Ascending aorta (tissue), 2 donors: ENCODE data around the gene QSOX1. TPM values are rescaled to one million over a fixed set of nuclear protein-coding genes. Genes with fewer than 3 reads are reported as not detected.
"Not testable (repeated sequence)": the region's sequence is repeated elsewhere in the genome, so short reads cannot be mapped to it uniquely, and the experiment has no call there.

ENCODE experiments used
- DNase-seq, 2 donors: peaks; one replicate each; pipeline ENCODE4 v3.0.0-alpha.2; 2019; ENCODE audit warnings: low spot score in 2 of 2
- H3K27ac ChIP-seq, 2 donors: fragments of 200-600 bp; sonication (generic); one replicate each; pipeline ENCODE4 v1.5.1; 2016 to 2017; ENCODE audit warnings: mild to moderate bottlenecking in 1 of 2
- H3K27me3 ChIP-seq: fragments of 200-600 bp; sonication (generic); one replicate; pipeline ENCODE4 v1.5.1; 2017
- H3K36me3 ChIP-seq, 2 donors: fragments of 200-600 bp; sonication (generic); one replicate each; pipeline ENCODE4 v1.5.1; 2016
- H3K4me1 ChIP-seq, 2 donors: fragments of 200-600 bp; sonication (generic); one replicate each; pipeline ENCODE4 v1.5.1; 2016 to 2017; ENCODE audit warnings: mild to moderate bottlenecking in 1 of 2
- H3K4me3 ChIP-seq, 2 donors: fragments of 200-600 bp; sonication (generic); one replicate each; pipeline ENCODE4 v1.5.1; 2016 to 2017; ENCODE audit warnings: mild to moderate bottlenecking in 1 of 2
- H3K9me3 ChIP-seq, 2 donors: fragments of 200-600 bp; sonication (generic); one replicate each; pipeline ENCODE4 v1.5.1; 2016
- intact Hi-C: fragments of 100-400 bp; cut with DNase I; formaldehyde crosslinking; loops from one replicate; pipeline ENCODE4 v1.15.1; 2023
- total RNA-seq: library from RNA; depleted of rRNA; stranded (reverse); fragments of >200 nt; gene quantifications from one replicate; pipeline ENCODE4 v1.1.0, GENCODE V29; 2016
- TF ChIP-seq, protein P1 (sequence below), 3 experiments: fragments of 200-600 bp in 2 of 3; fragments of 450-650 bp in 1 of 3; sonication (generic) in 2 of 3; IDR thresholded peaks; one replicate each; pipeline ENCODE4 v1.5.1; 2016 to 2019; ENCODE audit warnings: antibody characterized with exemption in 3 of 3, mild to moderate bottlenecking in 1 of 3, moderate library complexity in 1 of 3

QSOX1 gene
- total RNA-seq, 1 donor from 2014 or later: 200 TPM

DNA sequence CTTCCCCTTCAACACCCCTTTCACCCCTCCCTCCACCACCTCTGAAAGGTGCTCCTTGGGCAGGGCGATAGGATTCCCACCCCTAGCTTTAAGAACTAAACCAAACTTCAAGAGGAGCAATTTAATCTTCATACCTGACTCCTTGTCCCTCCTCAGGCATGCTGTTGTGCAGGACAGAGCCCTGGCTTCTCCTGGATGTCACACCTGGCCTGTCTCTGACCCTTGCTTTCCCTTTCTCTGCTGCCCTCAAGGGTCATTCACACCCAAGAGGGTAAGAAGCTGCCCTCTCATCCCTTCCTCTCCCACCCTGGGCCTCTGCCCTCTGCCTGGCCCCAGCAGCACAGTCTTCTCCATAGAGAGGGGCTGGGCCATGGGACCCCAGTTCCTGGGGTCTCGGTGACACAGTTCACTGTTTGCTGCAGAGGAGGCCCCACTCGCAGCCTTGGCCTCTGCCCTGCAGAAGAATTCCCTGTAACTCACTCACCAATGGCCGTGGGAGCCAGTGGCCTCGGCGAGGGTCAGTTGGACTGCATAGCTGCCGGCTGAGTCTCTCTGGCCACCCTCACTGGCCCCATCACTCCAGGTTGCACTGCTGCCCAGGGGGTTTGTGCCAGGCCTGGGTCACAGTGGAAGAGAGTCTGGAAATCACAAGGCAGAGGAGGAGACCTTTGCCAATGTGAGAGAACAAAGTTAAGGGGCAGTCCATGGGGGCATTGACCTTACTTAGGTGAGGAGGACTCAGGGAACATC, 47.0 kb downstream of the QSOX1 start:
- Histone ChIP-seq H3K4me3 (no peak overlapping the region), H3K9me3 (no peaks in the 10 kb centered on the region), H3K27ac (no peak overlapping the region), H3K27me3 (no peaks in the 10 kb centered on the region), H3K36me3 (peaks cover 8 to 9% of the 10 kb centered on the region in 2 donors), H3K4me1 (no peaks in the 10 kb centered on the region)
- DNase-seq: no peak
- intact Hi-C loops: no loop called here
- TF ChIP-seq, protein P1, sequence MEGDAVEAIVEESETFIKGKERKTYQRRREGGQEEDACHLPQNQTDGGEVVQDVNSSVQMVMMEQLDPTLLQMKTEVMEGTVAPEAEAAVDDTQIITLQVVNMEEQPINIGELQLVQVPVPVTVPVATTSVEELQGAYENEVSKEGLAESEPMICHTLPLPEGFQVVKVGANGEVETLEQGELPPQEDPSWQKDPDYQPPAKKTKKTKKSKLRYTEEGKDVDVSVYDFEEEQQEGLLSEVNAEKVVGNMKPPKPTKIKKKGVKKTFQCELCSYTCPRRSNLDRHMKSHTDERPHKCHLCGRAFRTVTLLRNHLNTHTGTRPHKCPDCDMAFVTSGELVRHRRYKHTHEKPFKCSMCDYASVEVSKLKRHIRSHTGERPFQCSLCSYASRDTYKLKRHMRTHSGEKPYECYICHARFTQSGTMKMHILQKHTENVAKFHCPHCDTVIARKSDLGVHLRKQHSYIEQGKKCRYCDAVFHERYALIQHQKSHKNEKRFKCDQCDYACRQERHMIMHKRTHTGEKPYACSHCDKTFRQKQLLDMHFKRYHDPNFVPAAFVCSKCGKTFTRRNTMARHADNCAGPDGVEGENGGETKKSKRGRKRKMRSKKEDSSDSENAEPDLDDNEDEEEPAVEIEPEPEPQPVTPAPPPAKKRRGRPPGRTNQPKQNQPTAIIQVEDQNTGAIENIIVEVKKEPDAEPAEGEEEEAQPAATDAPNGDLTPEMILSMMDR (IDR thresholded peaks at IDR 0.05): no peak

DNA sequence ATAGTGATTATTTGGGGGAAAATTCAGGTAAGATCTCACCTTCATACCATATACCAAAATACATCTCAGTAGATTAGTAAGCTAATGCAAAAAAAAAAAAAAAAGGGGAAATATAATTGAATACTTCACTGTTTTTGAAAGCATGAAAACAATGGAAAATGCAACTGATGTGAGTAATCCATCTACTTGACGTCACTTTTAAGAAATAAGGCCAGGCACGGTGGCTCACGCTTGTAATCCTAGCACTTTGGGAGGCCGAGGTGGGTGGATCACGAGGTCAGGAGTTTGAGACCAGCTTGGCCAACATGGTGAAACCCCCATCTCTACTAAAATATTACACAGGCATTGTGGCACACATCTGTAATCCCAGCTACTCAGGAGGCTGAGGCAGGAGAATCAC, 47.9 kb downstream of the QSOX1 start:
- H3K9me3 ChIP-seq, H3K4me3 ChIP-seq, H3K27me3 ChIP-seq, intact Hi-C loops, H3K4me1 ChIP-seq, H3K27ac ChIP-seq, DNase-seq, H3K36me3 ChIP-seq: not testable (repeated sequence)

- H3K4me3 ChIP-seq: no peak overlapping the region
- no peaks in the 10 kb centered on the region for H3K36me3 ChIP-seq
- H3K9me3 ChIP-seq: no peaks in the 10 kb centered on the region
- DNase-seq: no peak
- TF ChIP-seq, protein P1 (IDR thresholded peaks at IDR 0.05): no peak
- no peaks in the 10 kb centered on the region for H3K27me3 ChIP-seq
- intact Hi-C loops: no loop called here
- no peak overlapping the region for H3K27ac ChIP-seq
- no peaks in the 10 kb centered on the region for H3K4me1 ChIP-seq
Observed at GRCh38 chr1:180204231-180204630, 49.6 kb downstream of the QSOX1 start.

- no peaks in the 10 kb centered on the region for H3K36me3 ChIP-seq
- no peaks in the 10 kb centered on the region for H3K27me3 ChIP-seq
- no peaks in the 10 kb centered on the region for H3K9me3 ChIP-seq
- intact Hi-C loops: no loop called here
- no peak overlapping the region for H3K27ac ChIP-seq
- TF ChIP-seq, protein P1 (IDR thresholded peaks at IDR 0.05): no peak
- no peaks in the 10 kb centered on the region for H3K4me1 ChIP-seq
- DNase-seq: no peak
- no peak overlapping the region for H3K4me3 ChIP-seq
Observed at GRCh38 chr1:180206581-180206980, 51.9 kb downstream of the QSOX1 start.

- Histone ChIP-seq H3K4me1 (no peaks in the 10 kb centered on the region), H3K27ac (no peak overlapping the region), H3K9me3 (no peaks in the 10 kb centered on the region), H3K36me3 (no peaks in the 10 kb centered on the region), H3K27me3 (no peaks in the 10 kb centered on the region), H3K4me3 (no peak overlapping the region)
- DNase-seq: no peak
- intact Hi-C loops: no loop called here
- TF ChIP-seq, protein P1 (IDR thresholded peaks at IDR 0.05): no peak
Observed at GRCh38 chr1:180208264-180208663, 53.6 kb downstream of the QSOX1 start.

GRCh38 chr1:180210008-180210620, 55.4 kb downstream of the QSOX1 start:
- H3K9me3 ChIP-seq: no peaks in the 10 kb centered on the region
- intact Hi-C loops: no loop called here
- no peak overlapping the region for H3K4me3 ChIP-seq
- no peak overlapping the region for H3K27ac ChIP-seq
- no peaks in the 10 kb centered on the region for H3K36me3 ChIP-seq
- no peaks in the 10 kb centered on the region for H3K27me3 ChIP-seq
- TF ChIP-seq, protein P1 (IDR thresholded peaks at IDR 0.05): no peak
- H3K4me1 ChIP-seq: no peaks in the 10 kb centered on the region
- DNase-seq: no peak
